HCT116 (cell line): ENCODE results near the gene AGAP1.

Experiments used
- CTCF ChIP-seq, 3 experiments: fragments of 200-600 bp in 1 of 3; sonication (generic) in 1 of 3; IDR thresholded peaks in 2 of 3; conservative IDR thresholded peaks in 1 of 3; 2 replicates each; pipeline ENCODE4 v1.5.1; 2012 to 2017; ENCODE audit warnings: low read depth in 2 of 3, low read length in 2 of 3, antibody characterized with exemption in 1 of 3, borderline replicate concordance in 1 of 3, control low read depth in 1 of 3, mild to moderate bottlenecking in 1 of 3, mixed read lengths in 1 of 3, mixed run types in 1 of 3, moderate library complexity in 1 of 3; ENCODE audit not compliant: insufficient read depth in 1 of 3
- EZH2 ChIP-seq: fragments of 200-600 bp; sonication (generic); IDR thresholded peaks from 2 replicates; pipeline ENCODE4 v1.6.1; 2017; ENCODE audit warnings: antibody characterized with exemption, mixed run types
- POLR2A ChIP-seq: IDR thresholded peaks from 2 replicates; pipeline ENCODE4 v1.7.0; 2011; ENCODE audit warnings: borderline replicate concordance; ENCODE audit not compliant: insufficient read depth, insufficient read length; ENCODE audit errors: extremely low read depth
- POLR2AphosphoS5 ChIP-seq: IDR thresholded peaks from 2 replicates; pipeline ENCODE4 v1.6.1; 2011; ENCODE audit warnings: mild to moderate bottlenecking, low read depth, low read length, moderate library complexity
- RAD21 ChIP-seq: IDR thresholded peaks from 2 replicates; pipeline ENCODE4 v1.6.1; 2012; ENCODE audit warnings: low read depth, mild to moderate bottlenecking
- REST ChIP-seq: IDR thresholded peaks from 2 replicates; pipeline ENCODE4 v1.6.1; 2012; ENCODE audit warnings: low read depth
- SIN3A ChIP-seq: IDR thresholded peaks from 2 replicates; pipeline ENCODE4 v1.6.1; 2012; ENCODE audit warnings: low read depth
- YY1 ChIP-seq: IDR thresholded peaks from 2 replicates; pipeline ENCODE4 v1.6.1; 2011; ENCODE audit warnings: low read length, low read depth, moderate library complexity, mild to moderate bottlenecking; ENCODE audit not compliant: insufficient replicate concordance; ENCODE audit errors: extremely low read depth

- TF ChIP-seq CTCF (IDR thresholded peaks at IDR 0.05 in 2 of 3, conservative IDR thresholded peaks at IDR 0.05 in 1 of 3; ENCODE audit: borderline replicate concordance in 1 of 3, insufficient read depth in 1 of 3, low read depth in 2 of 3, low read length in 2 of 3) (no peak), SIN3A (no peak), RAD21 (no peak), YY1 (no peak), POLR2AphosphoS5 (no peak), POLR2A (no peak), REST (no peak), EZH2 (no peak)
Measured at GRCh38 chr2:235483313-235483712, 10.5 kb upstream of the AGAP1 start.
